GM21390 (cell line): ENCODE data around the gene ABTB1.

Source experiments
- ATAC-seq: cut with Tn5 transposase; IDR thresholded peaks from one replicate; pipeline ENCODE4 v1.9.1; 2021; ENCODE audit not compliant: unreplicated experiment

Gene ABTB1

DNA sequence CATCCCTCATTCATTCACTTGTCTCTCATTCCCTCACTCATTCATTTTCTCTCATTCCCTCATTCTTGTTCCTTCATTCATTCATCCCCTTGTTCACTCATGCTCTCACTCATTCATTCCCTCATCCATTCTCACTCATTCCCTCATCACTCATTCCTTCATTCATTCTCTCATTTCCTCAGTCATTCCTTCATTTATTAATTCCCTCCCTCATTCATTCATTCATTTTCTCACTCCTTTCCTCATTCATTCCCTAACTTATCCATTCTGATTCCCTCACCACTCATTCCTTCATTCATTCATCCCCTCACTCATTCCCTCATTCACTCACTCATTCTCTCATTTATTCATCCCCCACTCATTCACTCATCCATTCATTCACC lies 13.8 kb downstream of the ABTB1 start:
- no peak for ATAC-seq

GRCh38 chr3:127687228-127687737 lies 14.5 kb downstream of the ABTB1 start:
- no peak for ATAC-seq

DNA sequence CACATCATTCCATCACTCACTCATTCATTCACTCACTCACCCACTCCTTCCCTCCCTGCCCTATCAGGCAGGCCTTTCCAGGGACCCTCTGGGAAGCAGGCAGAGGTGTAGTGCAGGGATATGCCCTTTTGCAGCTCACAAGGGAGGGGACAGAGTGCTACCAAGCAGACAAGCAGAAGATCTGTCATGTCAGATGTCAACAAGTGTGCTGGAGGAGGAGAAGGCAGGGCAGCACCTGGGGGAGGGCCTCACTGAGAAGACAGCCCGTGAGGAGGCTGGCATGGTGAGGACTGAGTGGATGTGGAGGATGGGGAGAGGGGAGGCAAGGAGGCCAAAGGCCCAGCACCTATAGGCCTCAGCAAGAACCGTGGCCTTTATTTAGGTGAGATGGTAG lies 15.3 kb downstream of the ABTB1 start:
- ATAC-seq = no peak

DNA sequence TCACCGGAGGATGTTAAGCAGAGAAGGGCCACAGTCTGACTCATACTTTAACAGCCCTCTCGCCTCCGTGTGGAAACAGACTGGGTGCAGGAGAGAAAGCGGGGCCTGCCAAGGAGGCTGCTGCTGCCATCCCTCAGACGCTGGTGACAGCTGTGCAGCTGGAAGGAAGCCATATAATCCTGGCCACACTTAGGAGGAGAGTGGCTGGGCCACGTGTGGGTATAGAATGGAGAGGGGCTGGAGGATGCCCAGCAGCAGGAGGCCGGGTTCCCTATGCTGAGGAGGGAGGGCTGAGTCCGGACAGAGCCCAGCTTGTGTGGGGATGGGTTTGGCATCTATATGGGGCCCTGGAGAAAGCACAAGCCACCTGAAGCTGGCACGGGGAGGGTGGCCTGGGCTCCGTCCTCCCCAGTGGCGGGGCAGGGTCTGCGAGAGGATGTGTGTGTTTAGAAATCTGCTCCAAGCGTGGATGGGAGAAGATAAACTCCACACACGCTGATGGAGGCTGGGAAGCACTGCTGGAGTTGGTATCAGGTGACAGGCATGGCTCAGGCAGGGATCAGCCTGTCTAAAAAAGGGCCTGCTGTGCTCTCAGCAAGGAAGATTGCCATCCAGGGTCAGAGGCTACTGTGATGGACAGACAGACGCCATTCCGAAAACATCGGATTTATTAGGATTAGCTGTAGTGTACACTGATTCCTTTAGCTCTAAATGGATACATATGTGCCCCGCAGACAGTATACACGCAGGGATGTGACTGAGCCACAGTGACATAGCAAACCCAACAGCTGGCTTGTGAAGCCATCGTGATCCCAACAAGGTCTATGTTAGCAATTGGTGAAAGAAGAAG lies 15.9 kb downstream of the ABTB1 start:
- ATAC-seq = no peak

DNA sequence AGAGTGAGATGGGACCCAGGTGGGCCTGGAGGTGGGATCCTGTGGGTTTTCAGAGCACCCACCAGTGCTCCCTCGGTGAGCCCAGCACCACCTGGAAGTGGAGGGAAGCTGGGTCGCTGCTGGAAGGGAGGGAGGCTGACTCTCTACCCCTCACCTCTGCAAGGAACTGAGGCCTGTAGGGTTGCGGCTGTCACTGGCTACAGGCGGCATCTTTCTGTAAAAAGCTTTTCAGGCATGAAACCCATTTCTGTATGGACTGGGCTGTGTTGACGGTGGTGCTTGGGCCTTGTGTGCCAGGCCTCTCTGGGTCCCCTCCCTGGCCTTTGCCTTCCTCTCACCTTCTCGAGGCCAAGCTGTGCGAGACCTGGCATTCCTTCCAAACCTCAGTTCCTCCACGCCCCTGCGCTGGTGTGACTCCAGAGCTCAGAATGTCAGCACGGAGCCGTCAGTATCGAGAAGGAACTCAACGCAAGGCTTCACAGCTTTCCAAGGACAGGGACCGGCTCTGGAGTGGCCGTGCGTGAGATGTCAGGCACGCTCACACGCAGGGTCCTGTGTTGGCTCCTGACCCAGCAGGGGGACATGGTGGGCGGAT lies 16.6 kb downstream of the ABTB1 start:
- no peak for ATAC-seq

DNA sequence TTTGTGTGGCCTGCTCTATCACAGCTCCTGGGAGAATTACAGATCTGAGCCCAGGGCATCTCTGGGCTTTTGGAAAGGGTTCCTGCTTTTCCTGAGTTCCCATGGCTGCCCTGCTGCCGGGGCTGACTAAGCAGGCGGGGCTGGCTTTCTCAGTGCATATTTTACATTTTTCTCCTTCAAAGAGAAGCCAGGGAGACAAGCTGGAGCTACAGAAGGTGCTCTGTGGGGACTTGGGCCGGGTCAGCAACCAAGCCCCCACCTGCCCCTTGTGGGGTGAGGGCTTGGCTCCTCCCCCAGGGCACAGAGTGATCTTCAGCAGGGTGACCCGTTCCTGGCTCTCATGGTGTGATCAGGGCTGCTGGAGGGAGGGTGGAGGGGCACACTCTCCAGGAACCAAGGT lies 17.4 kb downstream of the ABTB1 start:
- no peak for ATAC-seq

GRCh38 chr3:127690823-127691452 lies 18.2 kb downstream of the ABTB1 start:
- no peak for ATAC-seq

DNA sequence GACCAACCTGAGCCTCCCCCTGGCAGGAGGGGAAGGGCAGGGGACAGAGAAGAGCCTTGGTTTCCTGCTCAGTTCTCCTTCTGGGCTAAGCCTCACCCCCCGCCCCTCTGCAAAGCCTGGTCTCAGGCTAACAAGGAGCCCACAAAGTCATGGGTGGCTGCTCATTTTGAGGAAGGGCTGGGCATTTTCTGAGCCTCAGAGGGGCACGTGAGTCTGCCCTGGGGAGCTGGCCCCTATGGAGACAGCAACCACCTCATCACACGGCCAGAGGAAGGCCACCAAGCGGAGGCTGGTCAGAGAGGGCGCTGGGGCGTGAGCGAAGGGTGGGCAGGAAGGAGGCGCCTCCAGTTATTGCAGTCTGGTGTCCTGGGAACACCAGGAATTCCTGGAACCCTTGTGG lies 18.7 kb downstream of the ABTB1 start:
- no peak for ATAC-seq

- no peak for ATAC-seq
Measured at GRCh38 chr3:127691974-127692373, 19.2 kb downstream of the ABTB1 start.

DNA sequence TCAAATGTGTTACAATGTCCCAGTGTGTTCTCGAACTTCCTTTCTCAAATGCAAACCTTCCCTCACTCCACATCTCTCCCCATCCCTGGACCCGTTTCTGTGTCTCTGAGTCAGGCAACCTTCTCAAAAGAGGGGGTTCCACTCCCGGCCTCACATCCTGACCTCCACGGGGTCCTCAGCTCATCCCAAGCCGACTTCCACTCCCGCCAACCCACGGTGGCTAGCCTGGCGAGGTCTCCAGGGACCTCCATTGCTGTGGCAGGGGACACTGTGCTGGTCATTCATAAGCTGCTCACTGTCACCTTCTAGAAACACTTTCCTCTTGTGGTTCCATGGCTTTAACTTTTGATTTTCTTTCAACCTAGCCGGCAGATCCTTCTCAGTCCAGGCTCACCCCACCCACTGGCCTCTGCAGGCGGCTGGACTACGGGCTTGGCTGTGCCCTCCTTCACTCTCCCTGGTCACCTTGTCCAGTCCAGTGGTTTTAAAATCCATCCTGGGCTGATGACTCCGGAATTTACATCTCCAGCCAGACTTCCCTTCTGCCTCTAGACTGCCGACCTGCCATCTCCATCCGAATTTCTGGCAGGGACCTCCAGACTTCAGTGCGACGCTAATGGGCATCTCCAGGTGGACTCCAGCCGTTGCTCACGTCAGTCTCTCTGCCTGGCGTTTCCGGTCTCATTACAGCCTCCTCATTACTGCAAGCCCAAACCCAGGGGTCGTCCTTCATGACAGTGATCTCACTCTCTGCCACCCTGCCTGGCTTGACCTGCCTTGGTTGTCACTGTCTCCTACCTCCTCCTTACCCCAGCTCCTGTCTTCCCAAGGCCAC lies 20.0 kb downstream of the ABTB1 start:
- ATAC-seq = no peak

DNA sequence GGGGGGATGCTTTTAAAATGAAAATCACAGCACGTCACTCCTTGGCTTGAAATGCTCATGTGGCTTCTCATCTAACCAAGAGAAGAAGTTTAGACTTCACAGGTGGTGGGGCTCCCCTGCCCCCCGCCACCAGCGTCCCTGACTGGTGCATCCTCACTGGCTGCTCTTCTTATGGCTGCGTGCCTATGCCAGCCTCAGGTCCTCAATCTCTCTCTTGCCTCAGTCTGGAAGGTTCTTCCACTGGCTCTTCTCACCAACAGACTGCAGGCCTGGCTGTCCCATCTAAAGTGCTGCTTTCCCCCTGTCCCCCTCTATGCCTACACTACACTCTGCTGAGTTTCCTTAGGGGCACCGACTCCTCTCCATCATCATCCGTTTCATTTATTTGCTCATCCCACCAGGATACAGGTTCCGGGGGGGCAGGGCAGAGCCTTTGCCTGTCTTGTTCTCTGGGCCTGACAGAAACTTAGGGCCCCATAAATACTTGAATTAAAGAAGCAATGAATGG lies 20.6 kb downstream of the ABTB1 start:
- no peak for ATAC-seq

DNA sequence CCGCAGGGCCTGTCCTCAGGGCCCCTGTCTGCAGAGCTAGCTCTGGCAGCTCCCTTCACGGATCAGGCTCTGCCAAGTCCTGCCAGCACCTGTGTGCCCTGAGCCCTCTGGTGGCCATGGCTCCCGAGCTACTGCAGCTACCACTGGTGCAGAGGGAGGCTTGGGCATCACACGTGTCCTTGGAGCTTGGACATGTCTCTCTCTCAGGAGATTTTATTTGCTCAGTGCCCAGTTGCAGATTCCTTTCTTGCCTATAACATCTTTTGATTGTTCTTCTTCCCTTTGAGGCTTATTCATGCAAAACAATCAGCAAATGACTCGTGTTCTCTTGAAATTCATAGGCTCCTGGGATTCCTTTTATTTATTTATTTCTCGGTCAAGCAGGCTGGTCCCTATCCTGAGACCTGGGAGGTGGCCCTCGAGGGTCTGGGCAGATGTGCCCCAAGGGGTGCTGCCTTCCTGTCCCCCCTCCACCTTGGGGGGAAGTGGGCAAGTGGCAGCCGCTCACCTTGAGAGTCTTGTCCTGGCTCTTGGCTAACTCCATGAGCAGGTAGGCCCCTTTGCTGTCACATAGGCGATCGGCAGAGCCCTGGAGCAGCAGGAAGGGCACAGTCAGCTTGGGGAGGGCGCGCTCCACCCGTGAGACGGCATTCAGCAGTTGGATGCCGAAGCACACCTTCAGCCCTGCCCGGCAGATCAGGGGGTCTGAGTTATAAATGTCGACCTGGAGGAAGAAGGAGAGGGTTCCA lies 21.9 kb downstream of the ABTB1 start:
- no peak for ATAC-seq

- ATAC-seq = peak; percentile 80
Measured at GRCh38 chr3:127697551-127698240, 24.9 kb downstream of the ABTB1 start.

DNA sequence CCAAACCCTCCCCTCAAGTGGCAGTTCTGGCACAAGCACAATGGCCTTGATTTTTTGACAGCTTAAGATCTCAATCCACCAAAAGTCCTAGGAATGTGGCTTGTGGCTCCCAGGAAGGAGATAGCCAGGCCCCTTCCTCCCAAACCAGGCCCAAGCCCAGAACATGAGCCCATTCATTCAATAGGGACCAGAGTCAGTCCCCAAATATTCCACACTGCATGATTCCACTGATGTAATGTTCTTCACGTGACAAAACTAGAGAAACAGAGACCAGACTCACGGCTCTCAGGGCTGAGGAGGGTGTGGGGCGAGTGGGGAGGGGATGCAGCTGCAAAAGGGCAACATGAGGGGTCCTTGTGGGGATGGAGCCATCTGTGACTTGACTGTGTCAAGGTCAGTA lies 25.5 kb downstream of the ABTB1 start:
- no peak for ATAC-seq

DNA sequence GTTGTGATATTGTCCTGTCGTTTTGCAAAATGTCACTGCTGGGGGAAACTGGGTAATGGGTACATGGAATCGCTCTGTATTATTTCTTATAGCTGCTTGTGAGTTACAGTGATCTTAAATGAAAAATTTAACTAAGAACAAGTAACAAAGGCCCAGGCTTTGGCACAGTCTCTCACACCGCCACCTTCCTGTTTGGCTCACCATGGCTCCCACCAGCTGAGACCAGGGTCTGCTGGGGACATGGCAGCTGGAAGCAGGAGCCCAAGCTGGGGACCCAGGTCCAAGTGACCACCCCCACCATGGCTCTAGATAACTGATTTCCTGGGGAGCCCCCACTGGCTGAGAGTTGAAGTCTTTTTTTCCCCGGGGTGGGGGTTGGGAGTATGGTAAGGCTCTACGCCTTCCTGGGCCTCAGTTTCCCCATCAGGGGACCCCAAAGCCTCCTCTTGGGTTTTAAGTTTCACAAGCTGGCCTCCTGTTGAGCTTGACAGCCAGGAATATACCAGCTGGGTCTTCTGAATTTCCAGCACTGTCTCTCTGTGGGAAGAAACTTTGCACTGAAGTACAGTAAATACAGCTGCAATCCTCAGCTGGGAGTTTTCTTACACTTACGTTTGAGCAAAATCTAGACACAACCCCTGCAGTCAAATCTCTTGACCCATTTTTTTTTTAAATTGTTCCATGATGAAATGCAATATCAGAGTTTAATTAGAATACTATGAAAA lies 26.1 kb downstream of the ABTB1 start:
- ATAC-seq = no peak

GRCh38 chr3:127699416-127700300 lies 26.9 kb downstream of the ABTB1 start:
- ATAC-seq = no peak

GRCh38 chr3:127700406-127700805 lies 27.7 kb downstream of the ABTB1 start:
- ATAC-seq = no peak

- ATAC-seq = no peak
Measured at GRCh38 chr3:127701280-127701911, 28.6 kb downstream of the ABTB1 start.
